SK-N-SH treated with all-trans-retinoic acid at 6 μM for 48 hours (cell line): ENCODE data around the gene KIF22.

ENCODE experiments used
- ARNTL ChIP-seq: fragments of 450-650 bp; formaldehyde crosslinking; IDR thresholded peaks from 2 replicates; pipeline ENCODE4 v1.5.0; 2020; ENCODE audit warnings: low read depth, mild to moderate bottlenecking, moderate library complexity, borderline replicate concordance
- BACH2 ChIP-seq: fragments of 250-450 bp; sonication (Bioruptor Pico); IDR thresholded peaks from 2 replicates; pipeline ENCODE4 v1.9.0; 2021; ENCODE audit warnings: mild to moderate bottlenecking, borderline replicate concordance
- CREB5 ChIP-seq: fragments of 250-450 bp; sonication (Bioruptor Pico); IDR thresholded peaks from 2 replicates; pipeline ENCODE4 v1.5.1; 2020; ENCODE audit warnings: low read depth, mild to moderate bottlenecking, moderate library complexity
- OSR1 ChIP-seq: fragments of 250-450 bp; sonication (Bioruptor Pico); IDR thresholded peaks from 2 replicates; pipeline ENCODE4 v1.8.0; 2022; ENCODE audit warnings: moderate library complexity, mild to moderate bottlenecking, inconsistent platforms
- PPARA ChIP-seq: fragments of 250-450 bp; sonication (Bioruptor Pico); IDR thresholded peaks from 2 replicates; pipeline ENCODE4 v1.5.0; 2020; ENCODE audit warnings: mild to moderate bottlenecking, borderline replicate concordance
- RARB ChIP-seq: fragments of 250-450 bp; sonication (Bioruptor Pico); IDR thresholded peaks from 2 replicates; pipeline ENCODE4 v1.8.0; 2021; ENCODE audit warnings: mild to moderate bottlenecking, moderate library complexity
- SNAI2 ChIP-seq: fragments of 250-450 bp; sonication (Bioruptor Pico); IDR thresholded peaks from 2 replicates; pipeline ENCODE4 v1.5.0; 2020; ENCODE audit warnings: mild to moderate bottlenecking, moderate library complexity
- TCF4 ChIP-seq: fragments of 250-450 bp; sonication (Bioruptor Pico); IDR thresholded peaks from 2 replicates; pipeline ENCODE4 v1.8.0; 2021; ENCODE audit warnings: mild to moderate bottlenecking, moderate library complexity, borderline replicate concordance
- TOX ChIP-seq: fragments of 250-450 bp; sonication (Bioruptor Pico); IDR thresholded peaks from 2 replicates; pipeline ENCODE4 v1.8.0; 2021; ENCODE audit warnings: mild to moderate bottlenecking, moderate library complexity, borderline replicate concordance
- ZFP3 ChIP-seq: fragments of 250-450 bp; sonication (Bioruptor Pico); IDR thresholded peaks from 2 replicates; pipeline ENCODE4 v1.5.0; 2020; ENCODE audit warnings: mild to moderate bottlenecking, moderate library complexity
- ZNF565 ChIP-seq: fragments of 450-650 bp; formaldehyde crosslinking; conservative IDR thresholded peaks from 2 replicates; pipeline ENCODE4 v1.5.0; 2020; ENCODE audit warnings: low read depth, mild to moderate bottlenecking, moderate library complexity
- ZNF70 ChIP-seq: fragments of 450-650 bp; formaldehyde crosslinking; IDR thresholded peaks from 2 replicates; pipeline ENCODE4 v1.5.0; 2020; ENCODE audit warnings: mild to moderate bottlenecking, moderate library complexity
- TF ChIP-seq, protein P1 (sequence below): fragments of 250-450 bp; sonication (Bioruptor Pico); IDR thresholded peaks from 2 replicates; pipeline ENCODE4 v1.8.0; 2020; ENCODE audit warnings: mild to moderate bottlenecking, moderate library complexity, borderline replicate concordance

- TF ChIP-seq BACH2 (no peak), TOX (CRISPR knock-in tag) (no peak), CREB5 (CRISPR knock-in tag) (no peak), OSR1 (no peak), ZNF70 (no peak), ZNF565 (CRISPR knock-in tag) (no peak), SNAI2 (CRISPR knock-in tag) (no peak), ARNTL (CRISPR knock-in tag) (no peak), PPARA (no peak), RARB (CRISPR knock-in tag) (no peak), ZFP3 (CRISPR knock-in tag) (no peak), TCF4 (CRISPR knock-in tag) (no peak)
- TF ChIP-seq, protein P1, sequence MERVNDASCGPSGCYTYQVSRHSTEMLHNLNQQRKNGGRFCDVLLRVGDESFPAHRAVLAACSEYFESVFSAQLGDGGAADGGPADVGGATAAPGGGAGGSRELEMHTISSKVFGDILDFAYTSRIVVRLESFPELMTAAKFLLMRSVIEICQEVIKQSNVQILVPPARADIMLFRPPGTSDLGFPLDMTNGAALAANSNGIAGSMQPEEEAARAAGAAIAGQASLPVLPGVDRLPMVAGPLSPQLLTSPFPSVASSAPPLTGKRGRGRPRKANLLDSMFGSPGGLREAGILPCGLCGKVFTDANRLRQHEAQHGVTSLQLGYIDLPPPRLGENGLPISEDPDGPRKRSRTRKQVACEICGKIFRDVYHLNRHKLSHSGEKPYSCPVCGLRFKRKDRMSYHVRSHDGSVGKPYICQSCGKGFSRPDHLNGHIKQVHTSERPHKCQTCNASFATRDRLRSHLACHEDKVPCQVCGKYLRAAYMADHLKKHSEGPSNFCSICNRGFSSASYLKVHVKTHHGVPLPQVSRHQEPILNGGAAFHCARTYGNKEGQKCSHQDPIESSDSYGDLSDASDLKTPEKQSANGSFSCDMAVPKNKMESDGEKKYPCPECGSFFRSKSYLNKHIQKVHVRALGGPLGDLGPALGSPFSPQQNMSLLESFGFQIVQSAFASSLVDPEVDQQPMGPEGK (CRISPR knock-in tag): no peak
Observed at GRCh38 chr16:29820730-29821642, 30.4 kb downstream of the KIF22 start.
